Measurements from ENCODE around the gene CDH18. TPM values are rescaled to one million over a fixed set of nuclear protein-coding genes. Genes with fewer than 3 reads are reported as not detected.

The CDH18 gene
- total and polyA plus RNA-seq, 3 donors from 2014 or later = 6.4 to 11.3 (median 10.7) TPM

GRCh38 chr5:19487480-19487879 is 500.5 kb downstream of the CDH18 start:
- Histone ChIP-seq H3K4me3 (no peak overlapping the region), H3K36me3 (ENCODE audit: low read depth, missing control alignments) (no peaks in the 10 kb centered on the region), H3K27ac (no peak overlapping the region), H3K9me3 (no peaks in the 10 kb centered on the region), H3K4me1 (no peaks in the 10 kb centered on the region), H3K27me3 (no peaks in the 10 kb centered on the region)
- no peak for DNase-seq
- intact Hi-C loops (cut with DNase I; ENCODE audit: low total_unique reads) = no loop called here
- TF ChIP-seq POLR2A (IDR thresholded peaks at IDR 0.05) (no peak), CTCF (IDR thresholded peaks at IDR 0.05) (no peak)

DNA sequence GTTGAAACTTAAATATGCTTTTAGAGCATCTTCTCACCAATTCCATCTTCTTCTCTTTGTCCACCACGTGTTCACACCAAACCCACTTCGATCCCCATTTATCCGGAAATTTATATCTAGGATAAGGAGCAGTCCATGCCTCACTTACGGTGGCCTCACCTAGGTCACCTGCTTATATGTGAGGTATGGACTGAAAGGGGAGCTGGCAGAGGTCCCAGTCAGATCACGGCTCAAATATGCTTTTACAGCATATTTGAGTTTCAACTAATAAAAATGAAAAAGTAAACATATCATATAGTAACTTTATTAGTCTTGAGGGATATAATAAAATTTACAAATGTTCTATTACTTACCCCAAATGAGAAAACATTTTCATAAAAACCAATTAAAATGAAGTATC is 508.4 kb downstream of the CDH18 start:
- no peaks in the 10 kb centered on the region for H3K9me3 ChIP-seq
- no peaks in the 10 kb centered on the region for H3K4me1 ChIP-seq
- DNase-seq = no peak
- H3K27ac ChIP-seq = no peak overlapping the region
- H3K27me3 ChIP-seq = no peaks in the 10 kb centered on the region
- H3K36me3 ChIP-seq (ENCODE audit: low read depth, missing control alignments) = no peaks in the 10 kb centered on the region
- TF ChIP-seq POLR2A (IDR thresholded peaks at IDR 0.05) (no peak), CTCF (IDR thresholded peaks at IDR 0.05) (no peak)
- intact Hi-C loops (cut with DNase I; ENCODE audit: low total_unique reads) = no loop called here
- no peak overlapping the region for H3K4me3 ChIP-seq
- WGBS, 2 donors = 71 to 79% methylated on average over 5 of the region's 5 CpGs

DNA sequence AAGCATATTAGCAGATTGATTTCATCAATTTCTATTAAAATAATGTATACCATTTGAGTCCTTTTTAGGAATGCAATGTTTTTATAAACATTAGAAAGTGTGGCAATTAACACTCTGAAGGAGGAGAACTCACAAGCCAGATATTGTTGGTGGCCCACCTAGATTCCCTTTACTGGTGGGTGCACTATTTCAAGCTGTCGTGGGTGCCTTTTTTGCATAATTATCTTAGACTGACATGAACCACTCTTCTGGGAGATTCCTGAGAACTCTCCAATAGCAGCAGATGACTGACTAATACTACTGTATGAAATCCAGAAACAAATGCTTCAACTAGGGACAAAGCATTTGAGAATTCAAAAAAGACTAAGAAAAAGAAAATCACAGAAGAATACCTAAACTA is 526.0 kb downstream of the CDH18 start:
- Histone ChIP-seq H3K4me3 (no peak overlapping the region), H3K9me3 (no peaks in the 10 kb centered on the region), H3K27ac (no peak overlapping the region), H3K27me3 (no peaks in the 10 kb centered on the region), H3K4me1 (no peaks in the 10 kb centered on the region), H3K36me3 (ENCODE audit: low read depth, missing control alignments) (no peaks in the 10 kb centered on the region)
- intact Hi-C loops (cut with DNase I; ENCODE audit: low total_unique reads) = no loop called here
- DNase-seq = no peak
- TF ChIP-seq CTCF (IDR thresholded peaks at IDR 0.05) (no peak), POLR2A (IDR thresholded peaks at IDR 0.05) (no peak)
- 47 to 53% methylated on average over 1 of the region's 1 CpG for WGBS, 2 donors

DNA sequence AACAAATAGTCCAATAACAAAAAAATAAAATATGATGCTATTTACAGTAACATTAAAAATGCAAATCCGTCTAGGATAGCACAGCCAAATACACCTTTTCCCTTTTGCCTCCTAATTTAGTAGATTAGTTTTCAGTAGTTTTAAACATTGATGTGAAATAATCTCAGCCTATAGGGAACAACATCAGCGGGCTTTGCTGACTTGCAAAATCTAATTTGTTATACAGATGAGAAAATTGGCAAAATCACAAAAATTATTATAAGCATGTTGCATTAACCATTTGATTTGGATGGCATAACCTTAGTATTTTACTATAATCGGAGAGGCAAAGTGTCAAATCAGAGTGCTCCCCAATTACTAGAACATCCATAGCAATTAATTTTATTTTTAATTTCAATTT is 563.5 kb downstream of the CDH18 start:
- Histone ChIP-seq H3K27ac (no peak overlapping the region), H3K9me3 (no peaks in the 10 kb centered on the region), H3K36me3 (ENCODE audit: low read depth, missing control alignments) (no peaks in the 10 kb centered on the region), H3K4me1 (no peaks in the 10 kb centered on the region), H3K4me3 (no peak overlapping the region), H3K27me3 (no peaks in the 10 kb centered on the region)
- DNase-seq = no peak
- no peak for TF ChIP-seq POLR2A (IDR thresholded peaks at IDR 0.05)
- intact Hi-C loops (cut with DNase I; ENCODE audit: low total_unique reads) = no loop called here
- WGBS, 2 donors = 82 to 90% methylated on average over 3 of the region's 3 CpGs
